GM12864 (cell line): ENCODE data around the gene CASP2.
"Not testable (repeated sequence)": the region's sequence is repeated elsewhere in the genome, so short reads cannot be mapped to it uniquely, and the experiment has no call there.

Source experiments
- DNase-seq: peaks from one replicate; pipeline ENCODE4 v3.0.0-alpha.2; 2011; ENCODE audit warnings: low read depth
- H3K4me3 ChIP-seq: 2 replicates; pipeline ENCODE4 v1.5.1; 2011; ENCODE audit warnings: mild to moderate bottlenecking, low read depth, low read length, control low read depth
- TF ChIP-seq, protein P1 (sequence below): IDR thresholded peaks from 2 replicates; pipeline ENCODE4 v1.5.1; 2011; ENCODE audit warnings: low read depth, mild to moderate bottlenecking, moderate library complexity, low read length, control low read depth, inconsistent platforms; ENCODE audit errors: missing control alignments

CASP2 gene

DNA sequence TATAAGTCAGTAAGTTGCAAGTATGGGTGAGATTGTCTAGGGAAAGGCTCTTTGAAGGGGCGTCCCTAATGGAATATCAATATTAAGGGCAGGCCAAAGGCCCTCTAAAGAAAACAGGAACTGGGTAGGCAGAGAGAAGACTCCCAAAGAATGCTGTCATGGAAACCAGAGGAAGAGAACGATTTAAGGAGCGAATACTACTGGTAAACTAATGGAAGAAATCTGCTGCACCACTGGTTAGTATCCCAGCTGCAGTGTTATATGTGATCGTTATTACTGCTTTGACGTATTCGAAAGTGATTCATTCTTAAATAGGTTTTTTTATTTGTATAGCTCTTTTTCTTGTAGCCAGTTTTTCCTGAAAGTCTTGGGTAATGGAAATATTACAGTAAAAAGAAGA is 1.3 kb downstream of the CASP2 start:
- peak overlapping the region; percentile 87 for H3K4me3 ChIP-seq
- TF ChIP-seq, protein P1, sequence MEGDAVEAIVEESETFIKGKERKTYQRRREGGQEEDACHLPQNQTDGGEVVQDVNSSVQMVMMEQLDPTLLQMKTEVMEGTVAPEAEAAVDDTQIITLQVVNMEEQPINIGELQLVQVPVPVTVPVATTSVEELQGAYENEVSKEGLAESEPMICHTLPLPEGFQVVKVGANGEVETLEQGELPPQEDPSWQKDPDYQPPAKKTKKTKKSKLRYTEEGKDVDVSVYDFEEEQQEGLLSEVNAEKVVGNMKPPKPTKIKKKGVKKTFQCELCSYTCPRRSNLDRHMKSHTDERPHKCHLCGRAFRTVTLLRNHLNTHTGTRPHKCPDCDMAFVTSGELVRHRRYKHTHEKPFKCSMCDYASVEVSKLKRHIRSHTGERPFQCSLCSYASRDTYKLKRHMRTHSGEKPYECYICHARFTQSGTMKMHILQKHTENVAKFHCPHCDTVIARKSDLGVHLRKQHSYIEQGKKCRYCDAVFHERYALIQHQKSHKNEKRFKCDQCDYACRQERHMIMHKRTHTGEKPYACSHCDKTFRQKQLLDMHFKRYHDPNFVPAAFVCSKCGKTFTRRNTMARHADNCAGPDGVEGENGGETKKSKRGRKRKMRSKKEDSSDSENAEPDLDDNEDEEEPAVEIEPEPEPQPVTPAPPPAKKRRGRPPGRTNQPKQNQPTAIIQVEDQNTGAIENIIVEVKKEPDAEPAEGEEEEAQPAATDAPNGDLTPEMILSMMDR, result no peak
- DNase-seq, result no peak

DNA sequence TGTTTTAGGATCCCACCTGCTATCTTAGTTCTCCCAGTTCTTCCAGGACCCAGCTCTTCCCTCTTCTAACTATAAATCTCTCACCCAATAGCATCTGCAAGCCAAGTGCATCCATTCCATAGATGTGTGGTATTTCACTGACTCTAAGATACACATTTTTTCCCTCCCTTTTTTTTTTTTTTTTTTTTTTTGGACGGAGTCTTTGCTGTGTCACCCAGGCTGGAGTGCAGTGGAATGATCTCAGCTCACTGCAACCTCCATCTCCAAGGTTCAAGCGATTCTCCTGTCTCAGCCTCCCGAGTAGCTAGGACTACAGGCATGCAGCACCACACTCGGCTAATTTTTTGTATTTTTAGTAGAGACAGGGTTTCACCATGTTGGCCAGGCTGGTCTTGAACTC is 1.7 kb downstream of the CASP2 start:
- H3K4me3 ChIP-seq, result peak overlapping the region; percentile 87; the same call in 1 of the 2 replicates

DNA sequence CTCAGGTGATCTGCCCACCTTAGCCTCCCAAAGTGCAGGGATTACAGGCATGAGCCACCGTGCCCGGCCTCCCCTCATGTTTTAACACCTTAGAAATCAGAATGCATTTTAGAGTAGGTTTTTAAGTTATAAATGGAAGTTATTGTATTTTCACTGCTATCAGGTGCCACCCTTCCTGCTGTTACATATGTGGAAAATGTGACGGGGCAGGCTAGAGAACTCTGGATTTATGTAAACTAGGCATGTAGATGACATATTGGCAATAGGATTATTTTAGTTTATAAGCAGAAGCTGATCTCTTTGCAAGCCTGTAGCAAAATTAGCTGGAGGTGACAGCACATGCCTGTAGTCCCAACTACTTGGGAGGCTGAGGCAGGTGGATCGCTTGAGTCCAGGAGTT is 2.1 kb downstream of the CASP2 start:
- TF ChIP-seq, protein P1, result no peak
- H3K4me3 ChIP-seq, result no peak overlapping the region
- no peak for DNase-seq

More for the DNA sequence above, 1.7 kb downstream of the CASP2 start:
- DNase-seq, result not testable (repeated sequence)

DNA sequence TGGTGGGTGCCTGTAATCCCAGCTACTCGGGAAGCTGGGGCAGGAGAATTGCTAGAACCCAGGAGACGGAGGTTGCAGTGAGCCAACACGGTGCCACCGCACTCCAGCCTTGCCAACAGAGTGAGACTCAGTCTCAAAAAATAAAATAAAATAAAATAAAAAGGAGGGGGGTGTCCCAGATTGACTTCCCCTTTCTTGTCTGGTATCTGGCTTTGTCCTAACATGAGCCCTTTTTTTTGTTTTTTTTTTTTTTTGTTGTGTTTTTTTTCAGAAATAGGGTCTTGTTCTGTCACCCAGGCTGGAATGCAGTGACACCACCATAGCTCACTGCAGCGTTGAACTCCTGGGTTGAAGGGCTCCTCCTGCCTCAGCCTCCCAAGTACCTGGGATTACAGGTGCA is 4.7 kb downstream of the CASP2 start:
- TF ChIP-seq, protein P1, result no peak
- H3K4me3 ChIP-seq, result no peak overlapping the region
- no peak for DNase-seq

DNA sequence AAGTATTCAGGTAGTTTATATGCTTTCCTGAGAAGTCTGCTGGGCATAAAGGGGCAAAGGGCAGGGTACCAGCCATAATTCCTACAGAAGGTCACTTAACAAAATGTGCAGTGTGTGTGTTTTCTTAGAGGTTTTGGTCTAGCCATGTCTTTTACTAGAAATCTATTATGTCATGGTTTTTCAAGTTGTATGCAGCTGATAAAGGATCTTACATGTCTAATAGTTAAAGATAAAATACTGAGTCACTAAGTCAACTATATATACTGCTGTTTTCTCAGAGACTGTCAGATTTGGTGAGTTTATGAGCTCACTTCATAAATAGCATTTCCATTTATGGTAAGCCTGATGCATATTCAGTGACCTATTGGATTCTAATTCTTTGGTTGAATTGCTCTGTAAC is 7.7 kb downstream of the CASP2 start:
- no peak overlapping the region for H3K4me3 ChIP-seq
- DNase-seq, result no peak
- TF ChIP-seq, protein P1, result no peak

DNA sequence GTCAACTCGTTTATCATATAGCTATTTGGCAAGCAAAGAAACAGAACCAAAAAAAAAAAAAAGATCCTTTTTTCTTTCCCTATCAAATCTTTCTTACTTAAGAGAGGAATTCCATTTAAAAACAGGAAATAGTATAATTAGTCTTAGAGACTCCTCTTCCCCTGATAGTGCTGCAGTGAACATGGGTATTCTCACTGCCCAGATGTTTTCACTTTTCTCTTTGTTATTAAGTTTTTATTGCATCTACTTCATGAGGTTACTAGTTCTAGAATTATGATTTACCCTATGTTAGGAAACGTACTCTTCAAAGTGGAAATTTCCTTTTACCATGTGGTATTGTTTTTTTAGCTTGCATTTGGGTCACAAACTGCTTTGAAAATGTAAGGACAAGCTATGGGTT is 8.5 kb downstream of the CASP2 start:
- no peak for DNase-seq
- no peak overlapping the region for H3K4me3 ChIP-seq
- TF ChIP-seq, protein P1, result no peak

DNA sequence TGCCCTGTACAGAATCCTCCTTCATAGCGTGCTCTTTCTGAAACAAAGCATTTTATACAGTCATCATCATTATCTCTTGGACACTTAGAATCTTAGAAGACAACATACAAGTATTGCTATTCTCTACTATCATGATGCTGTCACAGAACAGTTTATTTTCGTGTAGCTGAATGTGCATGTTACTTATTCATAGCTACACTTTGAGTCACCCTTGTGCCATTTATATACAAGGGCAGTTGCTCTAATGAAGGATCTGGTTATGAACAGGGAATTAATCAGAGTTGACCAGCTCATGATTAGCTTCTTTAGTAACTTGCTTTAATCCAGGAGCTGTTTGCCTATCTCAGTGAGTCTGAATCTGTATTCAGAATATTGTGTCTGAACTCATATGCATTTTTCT is 11.2 kb downstream of the CASP2 start:
- DNase-seq, result no peak
- H3K4me3 ChIP-seq, result no peak overlapping the region
- TF ChIP-seq, protein P1, result no peak

DNA sequence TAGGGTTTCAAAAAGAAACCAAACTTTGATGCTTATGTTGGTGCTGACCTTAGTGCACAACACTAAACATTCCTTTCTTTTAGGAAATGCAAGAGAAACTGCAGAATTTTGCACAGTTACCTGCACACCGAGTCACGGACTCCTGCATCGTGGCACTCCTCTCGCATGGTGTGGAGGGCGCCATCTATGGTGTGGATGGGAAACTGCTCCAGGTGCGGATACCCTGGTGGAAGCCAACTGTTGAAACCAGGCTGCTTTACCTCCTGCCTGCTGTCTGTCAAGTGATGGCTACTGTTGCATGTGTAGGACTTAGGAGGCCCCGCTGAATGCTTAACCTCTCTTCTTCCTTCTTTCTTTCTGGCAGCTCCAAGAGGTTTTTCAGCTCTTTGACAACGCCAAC is 11.7 kb downstream of the CASP2 start:
- no peak for DNase-seq
- TF ChIP-seq, protein P1, result peak; percentile 79
- no peak overlapping the region for H3K4me3 ChIP-seq
